ENCODE measurements around the gene ADAMTS5. TPM values are rescaled to one million over a fixed set of nuclear protein-coding genes. Genes with fewer than 3 reads are reported as not detected.

ADAMTS5 gene
- total and polyA plus RNA-seq, 2 of the 8 experiments (the other 6 are each of a cell fraction or from before 2014, with no cell fraction given), result 0.20 to 1.1 TPM

- TF ChIP-seq SIX5 (IDR thresholded peaks at IDR 0.05; ENCODE audit: low read depth, low read length) (no peak), RAD21 (IDR thresholded peaks at IDR 0.05 in 1 of 2, conservative IDR thresholded peaks at IDR 0.05 in 1 of 2; ENCODE audit: low read depth in 2 of 2, low read length in 2 of 2) (no peak)
Measured at GRCh38 chr21:26941421-26941820, 25.5 kb downstream of the ADAMTS5 start (continued).

All from H1 (cell line).